HG03060 (cell line): ENCODE results near the gene ROBO1.
"Not testable (repeated sequence)": the region's sequence is repeated elsewhere in the genome, so short reads cannot be mapped to it uniquely, and the experiment has no call there.

Source experiments
- ATAC-seq: cut with Tn5 transposase; IDR thresholded peaks from one replicate; pipeline ENCODE4 v1.9.1; 2021; ENCODE audit warnings: low read depth, moderate number of reproducible peaks; ENCODE audit not compliant: unreplicated experiment

The ROBO1 gene

GRCh38 chr3:78732893-78733292 lies 1034.9 kb downstream of the ROBO1 start:
- ATAC-seq = no peak

- no peak for ATAC-seq
Measured at GRCh38 chr3:78732471-78732870, 1035.3 kb downstream of the ROBO1 start.

GRCh38 chr3:78729946-78730345 lies 1037.9 kb downstream of the ROBO1 start:
- ATAC-seq = no peak

- no peak for ATAC-seq
Measured at GRCh38 chr3:78728406-78729145, 1039.2 kb downstream of the ROBO1 start.

GRCh38 chr3:78726545-78726944 lies 1041.3 kb downstream of the ROBO1 start:
- no peak for ATAC-seq

- no peak for ATAC-seq
Measured at GRCh38 chr3:78725703-78726246, 1042.0 kb downstream of the ROBO1 start.

- ATAC-seq = no peak
Measured at GRCh38 chr3:78724859-78725258, 1042.9 kb downstream of the ROBO1 start.

- ATAC-seq = not testable (repeated sequence)
Measured at GRCh38 chr3:78724364-78724763, 1043.4 kb downstream of the ROBO1 start.

- no peak for ATAC-seq
Measured at GRCh38 chr3:78721771-78722543, 1045.8 kb downstream of the ROBO1 start.

GRCh38 chr3:78718707-78719106 lies 1049.1 kb downstream of the ROBO1 start:
- no peak for ATAC-seq

GRCh38 chr3:78717041-78717440 lies 1050.8 kb downstream of the ROBO1 start:
- no peak for ATAC-seq

- no peak for ATAC-seq
Measured at GRCh38 chr3:78712941-78713340, 1054.9 kb downstream of the ROBO1 start.

- ATAC-seq = no peak
Measured at GRCh38 chr3:78712270-78712669, 1055.5 kb downstream of the ROBO1 start.

- no peak for ATAC-seq
Measured at GRCh38 chr3:78708565-78709073, 1059.2 kb downstream of the ROBO1 start.

- no peak for ATAC-seq
Measured at GRCh38 chr3:78707609-78708008, 1060.2 kb downstream of the ROBO1 start.

GRCh38 chr3:78706906-78707523 lies 1060.8 kb downstream of the ROBO1 start:
- no peak for ATAC-seq

GRCh38 chr3:78703944-78704343 lies 1063.9 kb downstream of the ROBO1 start:
- ATAC-seq = no peak

- no peak for ATAC-seq
Measured at GRCh38 chr3:78701537-78701936, 1066.3 kb downstream of the ROBO1 start.

GRCh38 chr3:78698431-78698830 lies 1069.4 kb downstream of the ROBO1 start:
- no peak for ATAC-seq

- ATAC-seq = no peak
Measured at GRCh38 chr3:78697426-78697825, 1070.4 kb downstream of the ROBO1 start.

GRCh38 chr3:78690766-78691165 lies 1077.0 kb downstream of the ROBO1 start:
- no peak for ATAC-seq
